CD4-positive, alpha-beta T cell treated with Interleukin-21 for 1 hour (primary cell): ENCODE data around the gene LMO1.

Experiments used
- DNase-seq: peaks from one replicate; pipeline ENCODE4 v3.0.0-alpha.2; 2020

Gene LMO1

DNA sequence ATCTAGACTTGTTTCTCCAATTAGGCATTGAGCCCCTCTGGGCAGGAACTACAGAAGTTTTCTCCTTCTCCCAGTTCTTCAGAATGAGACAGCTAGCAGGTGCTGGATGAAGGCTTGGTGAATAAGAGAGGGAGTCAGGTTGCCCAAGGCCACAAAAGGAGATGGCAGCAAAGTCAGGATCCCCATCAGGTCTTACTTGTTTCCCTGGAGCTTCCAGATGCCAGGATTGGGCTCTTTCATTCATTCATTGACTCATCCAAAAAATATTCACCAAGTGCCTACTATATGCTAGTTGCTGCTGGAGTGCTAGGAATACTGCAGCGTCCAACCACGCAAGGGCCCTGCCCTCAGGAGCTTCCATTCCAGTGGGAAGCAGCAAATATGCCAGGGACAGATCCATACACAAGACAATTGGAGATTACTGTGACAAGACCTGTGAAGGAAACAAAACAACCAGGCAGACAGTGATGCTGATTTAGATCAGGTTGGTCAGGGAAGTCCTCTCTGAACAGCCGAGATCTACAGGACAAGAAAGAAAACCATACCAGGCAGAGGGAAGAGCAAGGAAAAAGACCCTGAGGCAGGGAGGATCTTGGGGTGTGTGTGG lies 24.6 kb upstream of the LMO1 start:
- no peak for DNase-seq

DNA sequence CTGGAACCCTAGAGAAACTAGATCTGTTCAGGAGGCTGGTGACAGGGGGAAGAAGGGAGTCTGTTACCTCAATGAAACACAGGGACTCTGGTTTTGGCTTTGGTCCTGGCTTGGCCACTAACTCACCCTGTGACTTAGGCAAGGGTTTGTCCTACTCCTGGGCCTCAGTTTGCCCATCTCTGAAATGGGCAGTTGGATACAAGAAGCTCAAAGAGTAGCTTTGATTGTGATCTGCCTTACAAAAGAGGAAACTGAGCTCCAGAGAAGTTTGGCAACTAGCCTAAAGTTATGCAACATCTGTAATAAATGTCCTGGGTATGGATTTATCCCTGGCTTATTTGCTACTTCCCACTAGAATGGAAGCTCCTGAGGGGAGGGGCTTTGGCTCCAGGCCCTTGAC lies 24.0 kb upstream of the LMO1 start:
- DNase-seq = no peak

DNA sequence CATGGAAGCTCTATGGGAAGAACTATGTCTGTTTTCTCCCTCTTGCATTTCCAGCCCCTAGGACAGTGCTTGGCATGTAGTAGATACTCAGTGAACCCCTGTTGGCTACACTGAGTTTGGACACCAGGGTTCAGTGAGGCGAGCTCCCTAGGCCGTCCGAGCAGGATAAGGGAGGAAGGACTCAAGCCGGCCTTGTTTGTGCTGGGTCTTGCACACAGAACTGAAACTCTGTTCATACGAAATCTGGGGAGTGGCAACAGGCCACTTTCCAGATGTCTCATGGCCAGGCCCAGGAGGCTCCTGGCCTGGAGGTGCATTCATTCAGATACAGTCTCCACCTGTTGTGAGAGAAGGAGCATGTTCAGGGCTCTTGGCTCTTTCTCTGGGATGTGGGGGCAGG lies 23.6 kb upstream of the LMO1 start:
- no peak for DNase-seq

DNA sequence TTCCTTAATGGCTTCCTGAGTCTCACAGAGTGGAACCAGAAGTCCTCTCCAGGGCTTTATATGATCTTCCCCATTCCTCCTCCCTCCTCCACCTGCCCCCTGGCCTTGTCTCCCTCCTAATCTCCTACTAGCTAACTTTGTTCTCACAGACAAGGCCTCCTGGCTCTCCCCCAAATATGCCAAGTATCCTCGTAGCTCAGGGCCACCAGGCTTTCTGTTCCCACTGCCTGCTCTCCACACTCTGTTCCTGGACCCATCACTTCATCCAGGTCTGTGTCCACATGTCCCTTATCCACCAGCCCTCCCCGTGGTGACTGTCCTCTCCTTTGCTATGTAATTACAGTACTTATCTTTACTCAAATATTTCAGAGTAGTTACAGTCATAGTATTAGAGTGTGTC lies 23.2 kb upstream of the LMO1 start:
- no peak for DNase-seq

DNA sequence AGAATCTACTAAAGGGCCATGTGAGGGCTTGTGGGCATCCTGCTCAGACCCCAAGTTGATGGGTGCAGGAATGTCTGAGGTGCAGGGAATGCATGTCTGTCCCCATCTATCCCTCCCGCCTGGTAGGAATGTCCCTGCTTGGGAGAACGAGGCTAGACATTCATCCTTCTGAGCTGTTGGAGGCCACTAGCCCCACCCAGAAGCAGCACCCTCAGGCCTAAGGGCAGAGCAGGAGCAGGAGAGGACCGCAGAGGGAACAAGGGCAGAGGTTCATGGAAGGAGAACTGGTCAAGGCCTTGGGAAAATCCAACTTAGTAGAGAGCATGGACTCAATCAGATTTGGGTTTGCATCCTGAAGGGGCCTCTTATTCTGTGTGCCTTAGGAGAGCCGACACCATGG lies 22.1 kb upstream of the LMO1 start:
- no peak for DNase-seq

DNA sequence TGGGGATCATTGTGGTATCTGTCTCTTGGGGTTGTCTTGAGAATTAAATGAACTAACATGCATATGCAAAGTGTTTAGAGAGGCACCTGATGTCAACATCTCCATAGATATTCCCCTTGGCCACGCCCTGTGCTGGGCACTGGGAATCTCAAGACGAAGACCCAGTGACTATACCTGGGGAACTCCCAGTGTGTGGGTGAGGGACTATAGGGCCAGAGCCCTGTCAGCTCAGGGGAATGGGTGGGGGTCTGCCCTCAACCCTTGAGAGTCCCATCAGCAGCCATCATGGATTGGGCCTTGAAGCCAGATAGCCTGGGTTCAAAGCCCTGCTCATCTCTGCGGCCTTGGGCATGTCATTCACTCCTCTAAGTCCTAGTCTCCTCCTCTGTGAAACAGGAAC lies 21.6 kb upstream of the LMO1 start:
- no peak for DNase-seq

DNA sequence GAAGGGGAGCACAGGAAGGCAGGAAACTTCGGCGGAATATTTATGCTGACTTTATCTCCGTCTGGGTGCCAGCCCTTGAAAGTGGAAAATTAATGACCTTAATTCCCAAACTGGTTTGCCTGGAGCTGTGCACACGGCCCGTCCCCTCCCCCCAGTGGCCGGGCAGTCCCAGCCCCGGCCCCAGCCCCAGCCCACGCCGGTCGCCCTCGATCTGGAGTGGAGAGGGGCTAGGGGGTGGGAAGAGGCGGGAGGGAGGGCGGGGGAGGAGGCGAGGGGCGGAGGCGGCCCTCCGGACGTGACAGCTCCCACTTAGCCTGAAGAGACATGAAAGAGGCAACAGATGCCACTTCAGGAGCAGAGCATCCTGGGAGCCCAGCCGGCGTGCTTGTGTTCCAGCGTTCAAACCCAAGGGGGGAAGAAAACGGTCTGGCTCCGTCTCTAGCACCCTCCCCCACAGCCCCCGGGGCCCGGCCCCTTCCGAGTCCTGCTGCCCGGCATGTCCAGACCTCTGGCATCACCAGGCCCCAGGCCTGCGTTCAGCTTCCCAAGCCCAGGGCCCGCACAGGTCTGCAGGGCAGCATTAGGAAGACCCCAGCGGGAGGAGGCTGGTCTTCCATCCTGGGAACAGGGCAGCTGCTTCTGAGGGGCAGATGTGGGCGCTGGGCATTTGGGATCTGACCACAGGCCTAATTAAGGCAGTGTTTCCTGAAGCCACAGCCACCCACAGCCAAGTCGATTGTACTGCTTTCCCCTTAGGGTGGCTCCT lies 20.0 kb upstream of the LMO1 start:
- no peak for DNase-seq

DNA sequence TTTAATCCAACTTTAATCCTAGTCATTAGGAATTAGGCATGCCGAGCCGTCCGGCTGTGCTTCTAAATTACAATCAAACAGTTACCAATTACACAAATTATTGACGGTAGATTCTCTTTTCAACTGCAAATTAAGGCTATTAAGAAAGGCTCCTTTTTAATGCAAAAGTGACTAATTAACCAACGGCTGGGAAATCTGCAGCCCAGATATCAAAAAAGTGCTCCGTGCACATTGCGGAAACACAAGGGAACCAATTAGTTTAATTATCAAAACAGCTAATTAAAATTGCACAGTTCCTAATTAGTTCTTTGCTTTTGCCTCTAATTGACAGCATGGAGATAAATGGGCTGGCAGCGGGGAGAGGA lies 19.4 kb upstream of the LMO1 start:
- DNase-seq = no peak

DNA sequence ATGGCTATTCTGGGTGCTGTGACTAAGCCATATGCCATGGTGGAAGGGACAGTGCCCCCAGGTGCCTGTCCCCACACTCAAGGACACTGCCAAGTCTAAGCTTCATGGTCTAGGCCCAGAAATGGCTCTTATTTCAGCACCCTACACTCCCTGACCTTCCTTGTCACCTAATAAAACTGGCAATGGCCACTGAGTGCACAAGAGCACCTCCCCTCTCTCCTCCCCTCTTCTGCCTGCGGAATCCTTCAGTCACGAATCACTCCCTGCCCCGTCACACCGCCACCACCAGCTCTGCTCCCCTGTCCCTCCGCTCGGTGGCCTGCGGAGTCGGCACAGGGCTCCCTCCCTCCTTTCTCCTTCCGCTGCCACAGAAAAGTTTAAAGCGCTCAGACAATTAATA lies 19.0 kb upstream of the LMO1 start:
- DNase-seq = no peak

DNA sequence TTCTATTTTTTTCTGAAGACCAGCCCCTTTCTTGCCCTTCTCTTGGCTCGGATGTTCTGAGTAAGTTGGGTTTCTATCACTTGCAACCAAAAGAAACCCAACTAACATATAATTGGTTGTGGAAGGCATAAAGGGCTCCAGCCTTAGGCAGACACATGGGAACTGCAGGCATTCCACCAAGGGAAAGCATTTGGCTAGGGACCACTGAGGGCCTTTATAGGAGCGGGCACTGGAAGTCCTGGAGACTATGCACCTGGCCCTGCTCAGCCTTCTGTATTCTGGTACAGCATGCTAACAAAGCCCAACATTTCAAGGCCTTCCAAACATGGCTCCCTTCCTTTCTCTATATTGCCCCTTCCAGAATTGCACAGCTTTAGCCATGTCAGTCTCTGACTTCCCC lies 17.6 kb upstream of the LMO1 start:
- no peak for DNase-seq

DNA sequence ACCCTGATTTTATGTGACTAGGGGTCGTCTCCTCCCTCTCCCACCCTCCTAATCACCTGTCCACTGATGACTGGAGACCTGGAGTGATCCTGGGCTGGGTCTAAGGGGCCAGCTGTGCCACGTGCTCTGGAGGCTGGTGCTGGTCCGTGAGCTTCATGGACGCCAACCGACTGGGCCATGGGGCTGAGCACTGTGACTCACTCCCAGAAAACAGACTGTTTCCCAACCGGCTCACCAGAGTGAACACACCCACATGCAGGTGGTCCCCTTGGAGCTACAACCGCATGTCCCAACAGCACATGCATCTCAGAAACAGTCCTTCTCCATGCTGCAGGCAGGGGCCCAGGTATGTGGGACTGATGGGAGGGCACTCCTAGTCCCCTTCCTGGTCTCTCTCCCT lies 14.0 kb upstream of the LMO1 start:
- DNase-seq = no peak

DNA sequence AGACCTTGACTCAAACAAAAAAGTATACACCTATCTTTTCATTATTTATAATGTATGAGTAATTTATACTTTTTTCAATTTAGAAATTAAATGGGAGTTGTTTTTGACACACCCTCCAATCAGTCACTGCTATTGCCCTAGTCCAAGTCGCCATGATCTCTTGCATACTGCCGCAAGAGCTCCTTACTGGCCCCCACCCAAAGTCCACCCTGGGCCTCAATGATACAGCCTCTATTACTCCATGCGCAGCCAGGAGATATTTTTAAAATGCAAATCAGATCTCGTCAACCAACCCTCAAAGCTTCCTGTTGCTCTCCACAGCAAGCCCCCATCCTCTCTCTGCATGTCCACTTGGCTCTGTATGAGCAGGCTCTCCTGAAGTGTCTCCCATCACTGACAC lies 12.8 kb upstream of the LMO1 start:
- no peak for DNase-seq

DNA sequence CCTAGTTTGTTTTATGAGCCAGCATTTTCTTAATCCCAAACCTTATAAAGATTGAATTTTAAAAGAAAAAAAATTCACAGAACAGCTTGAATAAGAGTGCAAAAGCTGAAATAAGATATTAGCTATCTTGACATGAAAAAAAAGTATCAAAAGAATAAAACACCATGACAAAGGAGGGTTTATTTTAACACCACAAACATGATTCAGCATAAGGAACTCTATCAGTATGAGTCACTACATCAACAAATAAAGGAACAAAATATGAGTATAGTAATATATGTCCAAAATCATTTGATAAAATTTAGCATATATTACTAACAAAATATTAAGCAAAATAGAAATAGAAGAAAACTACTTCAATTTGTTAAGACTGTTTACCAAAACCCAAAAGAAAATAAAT lies 9.6 kb upstream of the LMO1 start:
- no peak for DNase-seq

DNA sequence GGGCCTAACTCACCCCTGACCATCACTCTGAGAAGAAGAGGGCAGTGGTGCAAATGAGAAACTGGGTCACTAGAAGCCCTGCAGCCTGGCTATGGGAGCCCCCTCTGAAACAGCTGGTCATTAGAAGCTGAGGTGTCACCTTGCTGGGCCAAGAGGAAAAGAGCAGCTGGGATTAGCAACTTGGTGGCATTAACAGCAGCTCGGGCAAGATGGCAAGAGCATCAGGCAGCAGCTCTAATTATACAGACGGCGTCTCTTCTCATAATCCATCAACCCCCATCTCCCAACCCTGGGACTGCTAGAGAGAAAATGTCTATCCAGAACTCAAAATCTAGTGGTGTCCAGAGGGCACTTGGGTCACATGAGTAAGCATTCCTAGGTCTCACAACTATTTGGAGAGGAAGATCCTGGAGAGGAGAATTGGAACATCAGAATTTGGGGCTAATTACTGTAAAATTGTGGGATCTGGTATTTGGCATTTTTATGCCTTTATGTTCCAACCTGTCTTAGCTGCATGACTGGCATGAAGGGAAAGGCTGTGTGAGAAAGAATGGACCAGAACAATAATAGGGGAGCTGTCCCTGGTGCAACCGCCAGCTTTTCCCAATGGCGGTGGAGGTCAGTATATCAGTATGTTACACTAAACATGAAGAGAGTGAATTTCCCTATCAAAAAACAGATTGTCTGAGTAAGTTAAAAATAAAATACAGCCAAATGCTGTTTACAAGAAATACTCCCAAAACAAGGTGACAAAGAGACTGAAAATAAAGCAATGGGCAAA lies 7.6 kb upstream of the LMO1 start:
- DNase-seq = no peak

DNA sequence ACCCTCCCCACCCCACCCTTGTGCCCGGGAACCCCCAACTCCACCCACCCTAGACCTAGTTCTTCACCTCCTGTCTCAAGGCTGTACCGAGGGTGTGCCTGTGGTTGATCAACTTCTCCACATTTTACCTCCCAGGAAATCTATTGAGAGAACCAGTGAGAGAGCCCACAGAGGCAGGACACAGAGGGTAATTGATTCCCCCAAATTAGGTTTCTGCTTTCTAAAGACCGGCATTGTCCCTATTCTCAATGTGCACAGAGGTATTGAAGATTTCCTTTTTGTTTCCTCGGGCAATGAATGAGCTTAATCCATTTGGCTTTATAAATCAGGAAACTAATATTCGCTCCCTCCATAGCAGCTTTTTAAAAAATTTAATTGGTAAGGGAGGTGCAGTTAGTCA lies 6.0 kb upstream of the LMO1 start:
- DNase-seq = no peak

DNA sequence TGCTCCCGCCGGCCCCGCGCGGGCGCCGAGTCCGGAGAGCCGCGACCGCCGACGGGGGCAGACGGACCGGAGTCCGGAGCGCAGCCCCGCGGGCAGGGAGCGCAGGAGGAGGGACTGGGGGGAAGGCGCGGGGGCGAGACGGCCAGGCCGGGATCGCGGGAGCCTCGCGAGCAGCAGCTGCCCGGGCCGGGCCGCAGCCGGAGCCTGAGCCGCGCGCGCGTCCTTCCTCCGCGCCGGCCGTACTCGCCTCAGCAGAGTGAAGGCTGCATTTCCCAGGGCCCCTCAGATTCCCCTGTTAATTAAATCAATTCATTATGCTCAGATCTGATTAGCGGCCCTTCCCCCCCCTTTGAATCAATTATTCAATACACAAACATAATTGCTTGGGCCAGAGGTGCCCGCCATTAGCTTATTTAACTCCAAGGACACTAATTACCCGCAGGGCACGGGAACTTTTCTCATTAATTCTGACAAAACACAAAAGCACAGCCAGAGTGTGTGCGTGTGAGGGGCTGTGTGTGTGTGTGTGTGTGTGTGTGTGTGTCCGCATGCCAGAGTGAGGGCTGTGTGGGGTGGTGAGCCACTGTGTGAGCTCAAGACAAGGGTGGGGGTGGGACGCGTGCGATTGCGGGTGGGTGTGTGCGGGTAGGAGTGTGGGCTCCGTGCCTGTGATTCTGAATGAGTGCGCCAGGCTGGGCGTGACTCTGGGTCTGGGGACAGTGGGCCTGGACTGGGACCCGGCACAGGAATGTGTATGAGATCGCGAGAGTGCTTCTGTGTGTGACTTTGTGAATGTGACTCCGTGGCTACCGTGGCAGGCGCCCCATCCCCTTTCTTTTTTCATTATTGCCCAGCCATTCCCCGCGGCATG lies 5.1 kb upstream of the LMO1 start:
- DNase-seq = no peak

DNA sequence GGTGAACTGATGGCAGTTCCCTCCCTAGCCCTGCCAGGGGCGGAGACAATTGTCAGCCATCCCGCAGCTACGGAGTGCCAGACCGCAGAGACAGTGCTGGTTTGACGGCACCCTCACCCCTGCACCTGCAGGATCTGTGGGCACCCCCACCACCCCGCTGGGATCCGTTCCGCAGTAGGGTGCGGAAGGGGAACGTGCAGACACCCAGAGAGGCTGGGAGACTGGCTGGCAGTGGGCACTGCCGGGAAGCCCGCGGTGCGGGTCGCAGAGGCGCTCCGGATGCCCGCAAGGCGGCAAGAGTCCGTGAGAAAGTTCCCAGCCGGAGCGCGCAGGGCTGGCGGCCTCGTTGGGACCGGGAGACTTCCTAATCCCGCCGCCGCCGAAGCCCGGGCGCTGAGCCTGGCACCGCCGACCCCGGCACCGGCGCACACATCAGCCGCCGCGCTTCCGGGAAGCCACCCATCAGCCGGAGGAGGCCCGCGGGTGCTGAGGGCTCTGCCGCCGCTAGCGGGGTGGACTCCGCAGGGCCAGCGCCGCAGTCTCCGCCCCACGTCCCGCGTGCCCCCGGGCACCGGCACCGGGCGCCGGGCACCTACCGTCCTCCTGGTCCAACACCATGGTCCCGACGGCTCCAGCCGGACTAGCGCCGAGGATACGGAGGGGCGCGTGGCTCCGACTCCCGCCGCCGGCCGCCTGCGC lies 4.3 kb upstream of the LMO1 start:
- no peak for DNase-seq

DNA sequence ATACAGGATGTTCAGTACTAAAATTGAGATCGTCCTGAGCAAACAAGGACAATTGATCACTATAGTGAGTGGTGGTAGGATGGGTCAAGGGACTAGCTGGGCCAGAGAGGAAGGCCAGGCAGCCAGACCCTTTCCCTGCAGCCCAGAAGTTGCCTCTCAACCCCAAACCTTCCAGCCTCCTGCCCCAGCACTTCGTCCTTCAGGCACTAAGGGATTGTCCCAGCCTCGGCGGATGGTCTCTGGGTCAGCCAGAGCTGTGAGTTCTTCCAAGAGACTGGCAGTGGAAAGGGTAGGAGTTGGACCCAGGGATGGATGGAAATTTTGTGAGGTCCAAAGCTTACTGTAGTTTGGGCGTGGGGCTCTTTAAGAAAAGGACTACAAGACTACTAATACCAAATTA lies 3.6 kb upstream of the LMO1 start:
- no peak for DNase-seq

DNA sequence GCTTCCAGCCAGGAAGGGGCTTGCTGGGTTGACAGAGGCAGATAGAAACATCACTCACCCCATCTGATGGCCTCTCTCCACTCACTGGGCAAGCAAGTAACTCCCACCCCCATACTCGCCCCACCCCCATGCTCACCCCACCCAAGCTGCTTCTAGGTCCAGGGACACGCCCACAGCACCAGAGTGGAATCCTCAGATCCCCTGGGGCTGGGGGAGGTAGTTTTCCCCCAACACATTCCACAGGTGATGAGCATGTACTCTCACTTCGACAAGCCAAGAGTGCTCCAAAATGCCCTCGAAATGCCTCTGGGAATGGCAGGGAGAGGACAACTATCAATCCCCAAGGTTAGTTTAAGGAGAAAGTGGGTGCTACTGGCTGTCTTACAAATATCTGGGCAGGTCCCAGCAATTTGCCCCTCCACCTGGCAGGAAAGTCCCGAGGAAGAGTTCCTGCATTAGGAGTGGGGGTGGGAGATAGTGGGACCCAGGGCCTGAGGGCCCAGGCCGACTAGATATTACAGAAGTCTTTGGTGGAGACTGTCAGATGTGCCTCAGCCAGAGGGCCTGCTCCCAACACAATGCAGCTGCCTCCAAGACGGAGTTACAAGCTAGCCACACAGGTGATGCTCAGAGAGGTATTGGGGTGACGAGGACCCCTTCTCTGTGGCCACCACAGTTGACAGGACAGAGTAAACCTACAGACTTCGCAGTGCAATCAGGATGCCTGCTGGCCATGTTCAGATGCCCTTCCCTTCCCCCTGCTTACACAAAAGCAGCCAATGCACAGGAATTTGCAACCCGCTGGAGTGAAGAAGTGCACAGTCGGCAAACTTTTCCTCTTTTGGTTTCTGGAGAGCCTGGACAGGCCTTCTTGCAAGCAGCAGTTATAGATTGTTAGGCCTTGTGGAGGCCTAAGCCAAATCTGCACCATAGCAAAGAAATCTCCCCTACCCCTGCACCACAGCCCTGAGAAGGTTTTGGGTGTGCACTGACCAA lies 2.9 kb upstream of the LMO1 start:
- DNase-seq = no peak

DNA sequence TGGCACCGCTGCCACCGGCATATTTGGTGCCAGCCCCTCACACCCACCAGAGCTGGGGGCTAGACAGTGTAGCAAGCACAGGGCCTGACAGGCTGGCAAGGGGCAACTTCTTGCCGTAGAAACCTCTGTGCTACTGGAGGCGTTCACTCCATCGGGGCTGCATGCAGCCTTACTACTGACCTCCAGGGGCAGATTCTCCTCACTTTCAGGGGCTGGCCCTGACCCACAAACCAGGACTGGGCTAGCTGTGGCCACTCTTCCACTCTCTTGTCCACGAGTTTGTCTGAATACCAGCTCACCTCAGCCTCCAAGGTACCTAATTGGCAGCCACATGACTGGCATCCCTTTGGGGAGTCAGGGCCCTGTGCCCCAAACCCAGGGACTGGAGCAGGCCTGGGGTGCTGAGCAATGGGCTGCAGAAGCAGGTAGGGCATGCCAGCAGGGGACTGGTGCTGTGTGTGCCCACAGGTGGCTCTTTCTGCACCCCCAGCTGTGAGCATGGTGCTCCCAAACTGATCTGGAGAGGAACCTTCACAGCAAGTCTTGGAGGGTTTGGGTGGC lies 2.1 kb upstream of the LMO1 start:
- no peak for DNase-seq

DNA sequence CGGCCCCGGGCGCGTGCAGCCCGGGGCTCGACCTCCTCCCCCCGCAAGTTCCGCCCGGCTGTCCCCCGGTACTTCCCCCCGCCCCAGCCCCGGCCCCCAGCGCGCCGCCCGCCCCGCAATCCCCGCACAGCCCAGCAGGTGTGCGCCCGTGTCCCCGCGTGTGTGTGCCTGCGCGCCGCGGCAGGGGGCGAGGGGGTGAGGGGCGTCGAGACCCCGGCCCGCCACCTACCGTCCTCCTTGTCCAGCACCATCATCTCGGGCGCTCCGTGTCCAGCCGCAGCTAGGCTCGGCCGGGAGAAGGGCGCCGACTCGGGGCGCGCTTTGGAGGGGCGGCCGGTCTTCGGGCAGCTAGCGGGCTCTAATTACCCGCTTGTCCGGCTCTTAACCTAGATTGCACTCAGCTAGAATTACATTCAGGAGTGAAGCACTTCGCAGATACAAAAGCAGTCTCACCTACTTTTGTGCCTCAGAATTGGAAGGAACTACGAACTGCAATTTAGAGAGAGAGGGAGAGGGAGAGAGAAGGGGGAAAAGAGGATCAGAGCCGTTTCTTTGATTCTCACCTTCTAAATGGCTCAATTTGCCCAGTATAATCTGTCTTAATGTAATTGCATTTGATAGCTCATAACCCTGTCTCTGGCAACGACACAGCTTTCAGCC lies 439 bp downstream of the LMO1 start:
- no peak for DNase-seq
